ENCODE data around the gene C1orf56.

C1orf56 gene, protein sequence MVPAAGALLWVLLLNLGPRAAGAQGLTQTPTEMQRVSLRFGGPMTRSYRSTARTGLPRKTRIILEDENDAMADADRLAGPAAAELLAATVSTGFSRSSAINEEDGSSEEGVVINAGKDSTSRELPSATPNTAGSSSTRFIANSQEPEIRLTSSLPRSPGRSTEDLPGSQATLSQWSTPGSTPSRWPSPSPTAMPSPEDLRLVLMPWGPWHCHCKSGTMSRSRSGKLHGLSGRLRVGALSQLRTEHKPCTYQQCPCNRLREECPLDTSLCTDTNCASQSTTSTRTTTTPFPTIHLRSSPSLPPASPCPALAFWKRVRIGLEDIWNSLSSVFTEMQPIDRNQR

DNA sequence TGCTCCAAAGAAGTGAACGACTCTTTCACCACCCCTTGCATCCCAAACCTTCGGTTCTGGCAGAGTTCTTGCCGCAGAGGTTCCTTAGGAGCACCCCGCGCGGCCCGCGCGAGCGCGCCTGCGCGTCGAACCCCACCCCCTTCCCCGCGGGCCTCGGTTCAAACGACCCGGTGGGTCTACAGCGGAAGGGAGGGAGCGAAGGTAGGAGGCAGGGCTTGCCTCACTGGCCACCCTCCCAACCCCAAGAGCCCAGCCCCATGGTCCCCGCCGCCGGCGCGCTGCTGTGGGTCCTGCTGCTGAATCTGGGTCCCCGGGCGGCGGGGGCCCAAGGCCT lies at the start of gene C1orf56:
C1orf56 (plus strand) TSS at position 161 of the 334 bp plus-strand sequence; CDS start at position 258, 97 bp downstream.
- peak; percentile 67 for DNase-seq

DNA sequence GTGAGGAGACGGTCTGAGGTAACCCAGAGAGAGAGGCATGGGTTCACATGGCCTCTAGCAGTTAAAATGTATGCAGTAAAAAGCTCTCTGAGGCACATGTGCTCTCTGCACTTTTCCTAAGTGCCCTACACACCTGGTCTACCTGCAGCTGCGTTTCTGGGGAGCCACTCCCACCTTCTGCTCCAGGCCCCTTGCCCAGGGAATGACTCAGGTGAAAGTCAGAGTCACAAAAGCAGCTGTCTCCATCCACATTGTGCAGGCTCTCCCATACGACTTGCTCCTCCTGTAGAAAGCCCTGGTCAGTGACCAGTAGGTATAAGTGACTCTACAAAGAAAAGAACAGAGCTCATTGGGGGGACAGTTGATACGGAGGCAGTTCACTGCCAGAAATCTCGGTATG lies 49.6 kb upstream of the C1orf56 start:
- no peak for DNase-seq

DNA sequence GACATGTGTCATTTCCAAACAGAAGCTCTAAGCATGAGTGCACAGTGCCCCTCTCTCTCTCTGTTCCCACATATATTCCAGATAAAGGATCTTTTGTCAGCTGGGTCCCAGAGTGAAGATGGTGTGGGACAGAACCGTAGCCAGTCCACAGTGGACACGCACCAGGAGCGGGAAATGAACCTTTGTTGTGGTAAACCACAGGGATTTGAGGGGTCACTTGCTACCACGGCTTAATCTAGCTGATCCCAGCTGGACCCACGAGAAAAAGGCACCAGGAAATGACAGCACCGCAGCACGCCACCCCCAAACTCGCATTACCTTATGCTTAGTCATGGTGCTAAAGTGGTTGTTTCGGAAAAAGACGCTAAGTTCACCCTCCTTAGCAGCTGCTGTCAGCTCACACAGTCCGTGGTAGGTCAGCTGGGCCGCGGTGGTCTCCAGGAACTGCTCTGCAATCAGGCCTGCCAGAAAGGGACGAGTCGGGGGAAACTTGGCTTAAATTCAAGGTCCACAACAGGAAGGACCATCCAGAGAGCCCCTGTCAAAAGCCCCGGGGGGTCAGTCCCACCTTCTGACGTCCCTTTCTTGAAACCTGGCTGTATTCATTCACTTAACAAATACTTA lies 48.4 kb upstream of the C1orf56 start:
- no peak for DNase-seq

DNA sequence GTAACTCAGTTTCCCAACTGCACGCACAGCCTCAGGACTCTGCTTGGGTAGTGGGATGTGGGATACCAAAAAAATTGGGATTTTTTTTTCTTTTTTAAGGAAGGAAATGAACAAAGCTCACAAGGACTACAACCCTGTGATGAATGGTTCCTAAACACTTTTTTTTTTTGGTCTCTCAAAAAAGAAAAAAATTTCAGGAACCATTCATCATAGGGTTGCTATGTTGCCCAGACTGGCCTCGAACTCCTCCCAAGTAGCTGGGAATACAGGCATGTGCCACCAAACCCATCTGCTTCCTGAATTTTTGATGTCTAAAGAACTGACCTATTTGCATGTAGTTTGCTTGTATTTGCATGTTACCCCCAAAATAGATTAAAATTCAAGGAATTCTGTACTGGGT lies 47.6 kb upstream of the C1orf56 start:
- no peak for DNase-seq

DNA sequence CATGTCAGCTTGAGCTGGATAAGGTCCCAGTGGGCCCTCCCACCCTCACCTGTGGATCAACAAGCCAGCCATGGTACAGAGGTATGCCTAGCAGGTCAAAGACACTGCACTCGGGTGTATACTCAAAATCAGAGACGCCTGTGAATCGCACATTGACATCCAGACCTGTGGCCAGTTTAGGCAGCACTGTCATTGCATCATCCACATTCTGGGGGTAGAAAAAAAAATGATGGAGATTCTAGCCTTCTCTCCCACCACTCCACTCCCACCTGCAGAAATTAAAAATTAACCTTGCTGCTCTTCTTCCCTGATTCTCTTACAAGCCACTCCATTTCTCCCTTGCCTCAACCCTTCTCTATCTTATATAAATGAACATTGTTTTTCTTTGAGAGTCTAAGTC lies 47.1 kb upstream of the C1orf56 start:
- no peak for DNase-seq

DNA sequence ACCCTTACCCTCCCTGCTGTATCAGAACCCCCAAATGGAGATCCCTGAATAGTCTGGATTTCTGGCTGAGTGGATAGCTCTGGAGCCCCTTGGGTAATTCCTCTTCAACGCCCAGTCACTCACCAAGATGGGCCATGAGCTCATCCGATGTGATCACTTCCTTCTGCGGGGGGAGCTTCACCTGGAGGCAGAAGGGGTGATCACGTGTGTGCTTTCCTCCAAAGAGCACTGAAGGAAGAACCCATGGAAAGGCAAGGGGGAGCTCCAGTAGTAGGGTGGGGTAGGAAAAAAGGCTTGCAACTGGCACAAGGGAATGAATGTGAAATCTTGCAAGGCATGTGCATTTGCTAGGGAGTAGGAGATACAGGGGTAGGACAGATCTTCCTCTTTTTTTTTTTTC lies 45.9 kb upstream of the C1orf56 start:
- DNase-seq: no peak

DNA sequence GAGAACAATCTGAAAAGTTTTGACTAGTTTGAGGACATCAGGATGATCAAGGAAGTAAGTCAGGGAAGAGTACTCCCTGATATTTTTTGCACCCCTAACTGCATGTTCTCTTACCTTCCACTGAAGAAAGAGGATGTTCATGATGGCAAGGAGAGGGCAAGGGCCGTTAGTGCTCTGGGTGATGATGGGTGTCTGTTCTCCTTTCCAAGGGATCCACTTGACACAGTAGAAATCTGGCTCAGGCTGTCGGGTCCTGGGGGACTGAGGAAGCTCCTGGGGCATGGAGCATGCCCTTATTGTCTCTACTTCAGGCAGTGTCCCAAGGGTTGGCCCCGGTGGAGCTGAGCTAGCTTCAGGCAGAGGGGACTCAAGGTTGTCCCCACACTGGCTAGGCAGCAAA lies 45.5 kb upstream of the C1orf56 start:
- DNase-seq: no peak

DNA sequence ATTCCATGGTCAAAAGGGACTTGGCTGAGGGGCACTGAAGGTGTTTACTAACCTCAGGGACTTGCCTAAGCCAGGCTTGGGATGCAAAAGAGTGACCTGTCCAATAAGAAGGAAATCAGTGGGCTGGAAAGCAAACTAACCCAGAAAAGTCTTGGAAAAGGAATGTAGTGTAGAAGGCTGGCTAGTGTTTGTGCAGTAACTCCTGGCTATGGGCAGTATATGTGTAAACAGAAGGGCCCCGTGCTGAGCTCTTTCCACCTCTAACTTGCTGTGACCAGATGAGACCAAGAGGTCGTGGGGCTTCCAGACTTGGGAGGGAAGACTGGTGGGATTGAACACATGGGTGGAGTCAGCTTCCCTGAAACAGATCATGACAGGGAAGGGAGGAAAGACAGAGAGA lies 44.9 kb upstream of the C1orf56 start:
- DNase-seq: no peak

DNA sequence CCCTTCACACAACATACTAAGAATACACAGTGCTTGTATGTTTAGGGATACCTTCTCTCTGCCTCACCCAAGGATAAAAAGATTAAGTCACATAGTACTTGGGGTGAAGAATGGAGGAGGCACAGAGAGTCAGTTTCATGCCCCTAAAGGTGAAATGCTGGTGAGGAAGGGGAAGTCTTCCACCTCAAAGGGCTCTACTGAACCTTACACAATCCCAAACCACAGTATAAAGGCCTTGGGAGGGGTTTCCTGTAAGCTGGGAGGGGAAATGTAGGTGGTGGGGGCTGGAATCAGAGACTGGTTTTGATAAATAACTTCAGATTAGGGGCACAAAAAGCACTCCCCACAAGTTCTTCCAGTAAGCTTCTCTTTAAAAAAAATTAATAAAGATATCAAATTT lies 44.4 kb upstream of the C1orf56 start:
- DNase-seq: no peak

DNA sequence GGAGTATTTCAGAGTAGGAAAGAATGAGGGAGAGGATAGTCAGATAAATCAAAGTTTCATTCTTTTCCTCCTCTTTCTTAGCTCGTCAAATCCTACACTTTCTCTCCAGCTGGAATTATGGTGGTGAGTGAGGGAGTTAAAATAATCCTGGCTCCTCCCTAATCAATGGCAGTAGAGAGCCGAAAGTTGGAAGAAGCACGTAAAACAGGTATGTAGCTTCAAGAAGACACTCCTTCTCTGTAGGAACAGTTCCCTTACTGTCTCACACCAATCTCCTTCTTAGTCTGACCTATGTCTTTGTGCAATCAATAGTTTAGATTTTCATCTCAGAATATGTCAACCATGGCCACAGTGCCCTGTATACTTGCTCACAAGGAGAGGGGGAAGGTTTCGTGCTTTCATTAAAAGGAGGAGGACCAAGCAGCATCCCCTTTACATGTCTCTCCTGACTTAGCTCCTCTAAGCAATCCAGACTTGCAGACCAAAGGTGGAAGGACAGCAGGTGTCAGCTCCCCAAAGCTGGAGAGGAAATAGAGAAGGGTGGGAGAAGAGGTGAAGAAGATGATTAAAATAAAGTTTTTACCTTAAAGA lies 41.7 kb upstream of the C1orf56 start:
- no peak for DNase-seq

DNA sequence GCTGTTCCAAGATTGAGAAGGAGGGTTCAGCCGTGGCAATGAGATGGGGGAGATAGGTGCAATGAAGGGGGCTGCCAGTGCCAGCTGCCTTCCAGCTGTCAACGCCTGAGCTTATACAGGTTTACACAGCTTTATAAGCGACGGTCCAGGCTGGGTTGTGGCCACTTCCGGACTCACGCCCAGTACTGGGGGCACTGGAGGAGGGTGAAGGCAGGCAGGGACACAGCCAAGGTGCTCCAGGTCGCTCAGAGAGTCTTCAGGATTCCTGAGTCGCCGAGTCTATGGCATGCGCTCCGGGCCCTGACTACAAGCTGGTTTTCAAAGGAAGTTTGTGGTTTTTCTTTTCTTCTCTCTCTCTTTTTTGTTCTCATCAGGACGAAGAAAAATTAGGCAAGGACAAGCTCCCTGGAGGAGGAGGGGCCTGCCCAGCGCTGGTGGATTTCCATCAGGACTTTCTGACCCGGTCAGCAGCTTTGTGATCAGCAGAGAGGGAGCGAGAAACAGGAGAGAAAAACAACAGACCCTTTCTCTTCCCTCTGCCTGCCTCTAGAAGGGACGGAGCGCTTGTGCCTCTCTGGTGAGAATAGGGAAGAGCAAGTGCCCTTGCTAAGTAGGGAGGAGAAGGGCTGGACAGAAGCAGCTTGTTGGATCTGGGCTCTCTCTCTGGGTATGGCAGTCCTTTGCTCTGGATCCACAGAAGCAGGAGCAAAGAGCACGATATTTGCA lies 41.1 kb upstream of the C1orf56 start, which contains the start of gene MINDY1:
MINDY1 (minus strand) TSS at position 576 of the 726 bp plus-strand sequence. CDS start 4,285 bp downstream, outside the sequence.
- DNase-seq: no peak

DNA sequence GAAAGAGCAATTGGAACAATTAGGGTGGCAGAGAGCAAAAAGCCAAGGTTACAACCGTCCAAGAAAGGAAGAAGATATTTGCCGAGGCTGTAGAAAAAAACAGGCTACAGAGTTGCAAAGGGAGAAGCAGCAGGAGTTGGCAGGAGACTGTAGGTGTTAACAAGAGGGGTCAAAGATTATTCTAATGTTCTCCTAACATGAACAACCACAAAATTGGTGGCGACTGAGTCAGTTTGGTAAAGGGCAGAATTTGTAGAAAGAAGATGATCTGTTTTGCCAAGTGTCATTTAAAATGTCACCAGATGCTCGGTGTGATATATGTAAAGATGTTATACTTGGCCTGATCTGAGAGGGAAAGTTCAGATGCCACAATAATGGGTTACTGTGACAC lies 39.7 kb upstream of the C1orf56 start:
- no peak for DNase-seq

DNA sequence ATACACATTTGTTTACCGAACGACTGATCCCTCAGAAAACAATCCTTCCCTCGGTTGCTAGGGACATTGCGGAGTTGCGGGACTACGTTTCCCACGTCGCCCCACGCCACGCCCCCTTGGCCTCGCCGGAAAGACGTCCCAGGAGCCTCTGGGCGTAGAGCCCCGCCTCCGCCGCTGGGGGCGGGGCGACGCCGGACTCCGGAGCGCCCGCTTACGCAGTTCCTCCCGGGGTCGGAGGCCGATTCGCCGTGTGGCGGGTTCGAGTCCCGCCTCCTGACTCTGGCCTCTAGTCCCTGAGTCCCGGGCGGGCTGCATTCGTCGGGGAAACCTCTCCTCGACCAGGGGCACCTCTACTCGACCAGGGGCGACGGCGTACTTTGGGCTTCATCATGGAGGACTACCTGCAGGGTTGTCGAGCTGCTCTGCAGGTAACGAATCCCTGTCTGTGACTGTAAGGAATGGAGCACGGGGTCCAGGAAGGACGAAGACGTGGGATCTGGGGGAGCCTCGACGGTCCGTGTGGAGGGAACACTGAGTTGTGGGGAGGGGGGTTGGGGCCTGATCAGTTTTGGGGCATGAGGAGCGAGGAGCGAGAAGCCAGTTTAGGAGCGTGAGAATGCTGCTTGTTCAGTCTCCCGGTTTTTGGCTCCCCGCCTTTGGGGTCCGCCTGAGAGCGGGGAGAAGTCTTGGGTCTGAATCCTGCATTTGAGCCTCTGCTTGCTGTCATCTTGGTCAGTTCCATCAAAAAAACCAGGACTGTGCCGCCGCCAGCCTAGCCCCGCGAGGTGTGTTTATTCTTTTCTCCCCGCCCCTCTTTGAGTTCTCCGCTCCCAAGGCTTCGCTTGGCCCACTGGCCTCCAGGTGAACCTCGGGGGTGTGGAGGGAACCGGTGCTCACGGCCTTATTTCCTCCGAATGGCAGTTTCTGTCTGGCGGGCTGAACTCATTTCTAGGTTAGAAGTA lies 39.0 kb upstream of the C1orf56 start, which contains the start of gene PRUNE1:
PRUNE1 (plus strand) TSS at position 206 of the 962 bp plus-strand sequence; CDS start at position 390, 184 bp downstream.
- DNase-seq: peak; percentile 98

DNA sequence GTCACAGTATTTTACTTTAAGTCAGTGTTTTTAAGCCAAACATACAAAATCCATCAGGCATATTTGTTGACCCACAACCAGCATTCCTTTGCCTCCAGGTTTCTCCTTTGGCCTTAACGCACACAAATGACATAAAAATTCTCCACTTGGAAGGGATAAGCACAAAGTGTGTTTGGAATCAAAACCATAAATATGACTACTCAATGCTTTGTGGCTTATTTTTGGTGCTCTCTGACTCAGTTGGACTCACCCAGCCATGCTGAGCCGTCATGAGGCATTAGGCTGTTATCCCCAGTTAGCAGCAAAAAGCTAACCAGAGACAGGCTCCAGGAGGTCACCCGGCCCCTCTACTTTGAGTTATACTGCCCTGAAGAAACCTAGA lies 38.4 kb upstream of the C1orf56 start:
- DNase-seq: no peak

DNA sequence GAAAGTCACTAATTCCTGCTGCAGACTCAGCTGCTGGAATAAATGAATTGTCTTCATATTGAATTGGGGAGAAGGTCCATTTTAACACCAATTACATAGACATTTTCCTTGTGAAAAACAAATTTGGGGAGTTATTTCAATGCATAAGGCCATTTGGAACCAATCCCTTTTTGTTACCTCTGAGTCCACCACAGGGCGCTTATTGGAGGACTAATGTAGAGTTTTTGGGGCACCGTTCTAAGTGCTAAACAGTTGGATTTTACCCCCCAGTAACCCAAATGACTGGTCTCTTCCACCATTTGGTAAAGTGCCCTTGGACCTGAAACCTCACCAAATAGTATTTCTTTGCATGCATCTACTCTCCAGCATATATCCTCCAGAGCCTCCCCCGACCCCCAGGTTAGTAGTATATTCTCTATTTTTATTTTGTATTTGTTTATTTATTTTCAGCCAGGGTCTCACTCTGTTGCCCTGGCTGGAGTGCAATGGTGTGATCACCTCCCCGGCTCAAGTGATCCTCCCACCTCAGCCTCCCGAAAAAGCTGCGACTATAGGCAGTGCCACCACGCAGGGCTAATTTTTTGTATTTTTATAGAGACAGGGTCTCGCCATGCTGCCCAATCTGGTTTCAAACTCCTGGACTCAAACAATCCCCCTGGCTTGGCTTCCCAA lies 37.7 kb upstream of the C1orf56 start:
- DNase-seq: no peak

DNA sequence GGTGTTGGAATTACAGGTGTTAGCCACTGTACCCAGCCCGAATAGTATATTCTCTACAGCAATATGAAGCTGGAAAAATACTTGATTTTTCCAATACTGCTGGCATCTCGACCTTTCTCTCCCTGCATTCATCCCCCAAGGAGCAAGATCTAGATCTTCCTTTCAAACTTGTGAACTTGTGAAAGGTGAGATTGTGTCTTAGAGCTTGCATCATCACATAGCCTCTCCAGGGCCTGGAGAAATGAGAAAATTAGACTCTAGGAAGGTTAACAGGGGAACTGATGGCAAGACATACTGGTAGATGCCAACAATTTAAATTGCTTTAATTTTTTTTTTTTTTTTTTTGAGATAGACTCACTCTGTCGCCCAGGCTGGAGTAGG lies 37.2 kb upstream of the C1orf56 start:
- DNase-seq: no peak

DNA sequence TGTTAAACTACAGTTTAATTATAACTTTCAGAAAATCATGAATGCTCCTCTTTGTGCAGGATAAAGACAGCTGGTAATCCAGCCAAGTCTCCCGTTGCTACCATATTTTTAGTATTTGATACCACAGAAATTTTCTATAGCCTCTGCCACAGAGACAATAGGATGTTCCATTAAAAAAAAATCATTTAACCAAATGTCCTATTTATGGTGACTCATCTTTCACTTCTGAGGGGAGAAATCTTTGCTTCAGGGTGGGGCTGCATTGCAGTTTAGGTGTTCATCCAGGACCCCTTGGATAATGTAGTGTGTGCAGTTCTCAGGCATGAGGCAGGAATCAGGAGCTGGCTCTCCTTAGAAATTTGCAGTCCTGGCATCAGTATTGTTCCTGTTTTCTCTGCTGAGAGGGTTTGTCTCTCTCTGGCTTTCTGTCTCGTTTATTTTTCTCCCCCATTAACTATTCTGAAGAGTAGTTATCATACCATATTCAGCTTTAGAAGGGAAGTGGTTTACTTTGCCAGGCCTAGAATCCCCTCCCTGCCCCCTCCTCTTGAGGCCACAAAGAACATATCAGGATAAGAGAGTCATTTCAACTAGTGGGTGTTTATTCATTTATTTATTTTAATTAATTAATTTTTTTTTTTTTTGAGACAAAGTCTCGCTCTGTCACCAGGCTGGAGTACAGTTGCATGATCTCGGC lies 36.2 kb upstream of the C1orf56 start:
- DNase-seq: no peak

DNA sequence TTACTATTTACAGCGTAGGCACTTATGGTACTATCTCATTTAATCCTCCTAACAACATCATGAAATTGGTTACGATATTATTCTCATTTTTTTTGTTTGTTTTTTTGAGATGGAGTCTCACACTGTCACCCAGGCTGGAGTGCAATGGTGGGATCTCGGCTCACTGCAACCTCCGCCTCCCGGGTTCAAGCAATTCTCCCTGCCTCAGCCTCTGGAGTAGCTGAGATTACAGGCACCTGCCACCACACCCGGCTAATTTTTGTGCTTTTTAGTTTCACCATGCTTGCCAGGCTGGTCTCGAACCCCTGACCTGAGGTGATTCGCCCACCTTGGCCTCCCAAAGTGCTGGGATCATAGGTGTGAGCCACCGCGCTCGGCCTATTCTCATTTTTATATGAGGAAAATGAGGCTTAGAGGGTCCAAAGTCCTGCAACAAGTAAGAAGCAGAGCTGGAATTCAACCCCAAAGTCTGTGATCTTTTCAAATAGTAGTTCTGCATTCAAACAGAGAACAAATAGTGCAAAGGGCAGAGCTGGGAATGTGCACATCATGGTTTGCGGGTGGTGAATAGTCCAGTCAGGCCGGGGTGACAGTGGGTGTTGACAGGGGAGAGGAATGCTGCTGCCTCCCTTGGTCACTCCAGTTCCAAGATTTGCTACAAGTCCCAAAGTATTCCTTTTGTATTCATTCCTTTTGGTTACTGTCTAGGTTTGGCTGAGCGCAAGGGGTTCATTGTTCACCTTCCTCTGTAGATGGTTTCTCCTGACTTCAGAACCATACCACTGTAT lies 34.7 kb upstream of the C1orf56 start:
- no peak for DNase-seq

DNA sequence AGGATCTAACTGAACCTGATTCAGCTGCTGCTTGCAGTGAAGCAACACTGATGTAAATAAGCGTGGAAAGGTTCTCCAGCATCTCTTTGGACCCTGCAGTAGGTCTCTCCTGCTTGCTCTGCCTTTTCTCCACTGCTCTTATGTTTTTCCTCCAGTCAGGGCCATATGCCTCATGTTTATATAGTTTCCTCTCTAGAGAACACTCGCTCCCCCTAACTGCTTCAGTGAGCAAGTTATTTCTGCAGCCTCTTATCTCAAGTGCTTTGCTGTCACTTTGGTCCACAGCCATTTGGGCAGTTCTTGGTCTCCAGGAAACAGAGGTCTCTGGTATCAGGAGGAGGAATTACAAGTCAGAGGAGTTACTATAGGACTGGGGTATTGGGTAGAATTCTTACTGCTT lies 34.0 kb upstream of the C1orf56 start:
- no peak for DNase-seq

DNA sequence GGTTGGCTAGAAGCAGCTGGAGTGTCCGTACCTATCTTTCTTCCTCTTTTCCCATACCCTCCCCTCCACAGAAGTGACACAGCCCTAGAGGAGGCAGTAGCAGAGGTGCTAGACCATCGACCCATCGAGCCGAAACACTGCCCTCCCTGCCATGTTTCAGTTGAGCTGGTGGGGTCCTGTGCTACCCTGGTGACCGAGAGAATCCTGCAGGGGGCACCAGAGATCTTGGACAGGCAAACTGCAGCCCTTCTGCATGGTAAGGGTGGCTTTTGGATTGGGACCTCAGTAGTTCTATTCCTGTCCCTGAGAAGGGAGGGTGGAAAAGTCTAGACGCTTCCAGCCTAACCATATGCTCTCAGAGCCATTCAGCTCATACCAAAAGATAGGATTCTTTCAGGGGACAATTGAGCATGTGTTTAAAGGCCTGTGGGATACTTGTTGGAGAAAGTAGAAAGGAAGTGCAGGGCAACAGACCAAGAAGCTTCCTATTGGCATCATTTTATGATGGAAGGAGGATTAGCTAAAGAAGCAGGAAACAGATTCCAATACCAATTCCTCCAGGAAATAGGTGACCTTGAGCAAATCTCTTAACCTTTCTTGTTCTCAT lies 22.9 kb upstream of the C1orf56 start:
- peak; percentile 86 for DNase-seq
